ENCODE data around the gene AMN1.
"Not testable (repeated sequence)": the region's sequence is repeated elsewhere in the genome, so short reads cannot be mapped to it uniquely, and the experiment has no call there.

AMN1 gene

GRCh38 chr12:31732926-31733548 lies 4.2 kb upstream of the AMN1 start:
- DNase-seq, result peak in 1 of 4 experiments; percentile 15

DNA sequence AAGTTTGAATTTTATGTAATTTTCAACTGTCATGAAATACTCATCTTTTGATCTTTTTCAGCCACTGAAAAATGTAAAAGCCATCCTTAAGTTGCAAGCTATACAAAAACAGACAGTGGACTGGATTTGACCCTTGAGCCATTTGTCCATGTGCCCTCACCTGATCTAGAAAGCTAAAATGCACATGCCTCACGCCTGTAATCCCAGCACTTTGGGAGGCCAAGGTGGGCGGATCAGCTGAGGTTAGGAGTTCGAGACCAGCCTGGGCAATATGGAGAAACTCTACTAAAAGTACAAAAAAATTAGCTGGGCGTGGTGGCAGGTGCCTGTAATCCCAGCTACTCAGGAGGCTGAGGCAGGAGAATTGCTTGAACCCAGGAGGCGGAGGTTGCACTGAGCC lies 2.4 kb upstream of the AMN1 start:
- DNase-seq, result not testable (repeated sequence)

GRCh38 chr12:31729705-31730104 lies 884 bp upstream of the AMN1 start:
- DNase-seq, result no peak

- DNase-seq, result no peak
Observed at GRCh38 chr12:31728289-31728916, 418 bp downstream of the AMN1 start.

- no peak for DNase-seq
Observed at GRCh38 chr12:31727192-31727591, 1.6 kb downstream of the AMN1 start.

- no peak for DNase-seq
Observed at GRCh38 chr12:31726575-31726974, 2.2 kb downstream of the AMN1 start.

GRCh38 chr12:31724557-31724956 lies 4.3 kb downstream of the AMN1 start:
- DNase-seq, result no peak

GRCh38 chr12:31722580-31722979 lies 6.2 kb downstream of the AMN1 start:
- no peak for DNase-seq

- DNase-seq, result not testable (repeated sequence)
Observed at GRCh38 chr12:31718542-31719198, 10.2 kb downstream of the AMN1 start.

- DNase-seq, result not testable (repeated sequence)
Observed at GRCh38 chr12:31716998-31717397, 11.8 kb downstream of the AMN1 start.

DNA sequence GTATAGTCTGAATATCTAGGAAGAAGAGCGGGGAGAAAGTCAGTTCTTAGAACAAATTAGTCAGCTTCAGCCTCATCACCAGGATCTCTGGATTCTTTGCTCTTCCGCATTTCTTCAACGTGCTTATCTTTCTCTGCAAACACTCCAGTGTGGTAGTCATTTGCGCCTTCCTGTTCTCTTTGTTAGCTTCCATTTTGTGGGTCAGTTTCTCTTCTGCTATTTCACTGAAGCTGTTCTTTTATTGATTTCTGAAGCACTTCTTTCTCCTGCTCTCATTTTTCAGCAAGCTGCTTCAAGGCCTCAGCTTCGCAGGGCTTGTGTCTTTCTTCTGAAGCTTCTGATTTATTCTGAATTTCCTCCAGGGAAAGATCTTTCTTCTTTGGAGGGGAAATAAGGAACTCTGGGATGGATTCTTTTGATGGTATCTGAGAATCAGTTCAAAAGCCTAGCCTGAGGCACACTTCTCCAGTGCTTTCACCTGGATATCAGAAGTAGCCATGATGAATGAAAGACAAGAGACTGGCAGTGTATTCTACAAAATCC lies 13.5 kb downstream of the AMN1 start:
- DNase-seq, result no peak

DNA sequence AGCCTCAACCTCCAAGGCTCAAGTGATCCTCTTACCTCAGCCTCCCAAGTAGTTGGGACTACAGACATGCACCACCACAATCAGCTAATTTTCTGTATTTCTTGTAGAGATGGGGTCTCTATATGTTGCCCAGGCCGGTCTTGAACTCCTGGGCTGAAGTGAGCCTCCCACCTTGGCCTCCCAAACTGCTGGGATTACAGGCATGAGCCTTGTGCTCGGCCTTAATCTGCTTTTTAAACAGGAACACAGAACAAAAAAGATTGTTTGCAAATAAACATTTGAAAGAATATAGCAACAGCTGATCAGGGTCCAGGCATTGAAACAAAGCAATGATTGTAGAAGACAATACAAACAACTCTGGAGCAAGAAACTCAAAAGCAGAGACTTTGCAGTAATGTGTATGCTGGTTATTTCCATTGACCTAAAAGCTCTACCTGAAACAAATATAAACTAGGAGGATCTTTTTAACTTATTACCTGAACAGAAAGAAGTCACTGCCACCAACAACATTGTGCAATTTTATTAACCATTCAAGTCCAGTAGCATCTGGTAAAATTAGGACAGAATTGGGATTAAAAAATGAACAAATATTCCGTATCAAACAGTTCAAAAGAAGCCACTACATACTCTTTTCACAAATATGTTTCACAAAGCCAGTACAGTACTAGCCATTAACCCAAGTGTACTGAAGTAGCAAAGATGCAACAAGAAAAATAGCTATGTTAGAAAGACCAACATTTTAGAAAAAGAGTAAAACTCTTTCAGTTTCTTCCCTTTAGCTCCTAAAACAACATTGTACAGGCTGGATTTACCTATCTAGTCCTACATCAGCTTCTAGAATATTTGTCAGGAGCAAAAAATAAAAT lies 14.2 kb downstream of the AMN1 start:
- DNase-seq, result no peak

DNA sequence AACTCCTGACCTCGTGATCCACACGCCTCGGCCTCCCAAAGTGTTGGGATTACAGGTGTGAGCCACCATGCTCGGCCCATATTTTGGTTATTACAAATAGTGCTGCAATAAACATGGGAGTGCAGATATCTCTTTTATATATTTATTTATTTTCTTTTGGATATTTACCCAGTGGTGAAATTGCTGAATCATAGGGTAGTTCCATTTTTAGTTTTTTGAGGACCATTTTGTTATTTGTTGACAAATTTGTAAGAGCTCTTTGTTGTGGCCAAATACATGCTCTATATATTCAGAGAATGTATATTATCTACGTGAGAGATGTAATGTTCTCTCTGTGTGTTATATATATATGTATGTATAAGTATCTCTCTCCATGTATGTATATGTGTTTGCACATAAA lies 15.9 kb downstream of the AMN1 start:
- DNase-seq, result no peak

- no peak for DNase-seq
Observed at GRCh38 chr12:31710021-31710818, 18.6 kb downstream of the AMN1 start.

DNA sequence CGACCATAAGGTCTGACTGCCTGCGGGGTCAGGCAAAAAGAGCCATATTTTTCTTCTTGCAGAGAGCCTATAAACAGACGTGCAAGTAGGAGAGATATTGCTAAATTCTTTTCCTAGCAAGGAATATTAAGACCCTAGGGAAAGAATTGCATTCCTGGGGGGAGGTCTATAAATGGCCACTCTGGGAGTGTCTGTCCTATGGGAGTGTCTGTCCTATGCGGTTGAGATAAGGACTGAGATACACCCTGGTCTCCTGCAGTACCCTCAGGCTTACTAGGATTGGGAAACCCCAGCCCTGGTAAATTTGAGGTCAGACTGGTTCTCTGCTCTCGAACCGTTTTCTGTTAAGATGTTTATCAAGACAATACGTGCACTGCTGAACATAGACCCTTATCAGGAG lies 20.7 kb downstream of the AMN1 start:
- DNase-seq, result not testable (repeated sequence)

DNA sequence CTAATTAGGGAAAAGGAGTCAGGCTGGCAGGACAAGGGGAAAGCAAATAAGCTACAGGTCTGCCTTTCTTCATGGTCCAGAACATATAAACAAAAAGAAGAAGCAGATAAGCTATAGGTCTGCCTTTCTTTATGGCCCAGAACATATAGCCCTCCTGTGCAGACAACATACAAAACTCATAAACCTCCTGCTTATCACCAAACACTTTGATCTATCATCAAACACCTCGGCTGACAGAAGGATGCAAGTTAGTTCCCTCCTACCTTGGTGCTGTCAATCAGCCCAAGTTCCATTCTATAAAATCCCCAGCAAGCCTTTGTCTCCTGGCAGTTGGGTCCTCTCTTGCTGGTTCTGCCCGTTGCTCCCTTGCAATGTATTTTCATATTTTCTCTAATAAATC lies 23.2 kb downstream of the AMN1 start:
- DNase-seq, result no peak

DNA sequence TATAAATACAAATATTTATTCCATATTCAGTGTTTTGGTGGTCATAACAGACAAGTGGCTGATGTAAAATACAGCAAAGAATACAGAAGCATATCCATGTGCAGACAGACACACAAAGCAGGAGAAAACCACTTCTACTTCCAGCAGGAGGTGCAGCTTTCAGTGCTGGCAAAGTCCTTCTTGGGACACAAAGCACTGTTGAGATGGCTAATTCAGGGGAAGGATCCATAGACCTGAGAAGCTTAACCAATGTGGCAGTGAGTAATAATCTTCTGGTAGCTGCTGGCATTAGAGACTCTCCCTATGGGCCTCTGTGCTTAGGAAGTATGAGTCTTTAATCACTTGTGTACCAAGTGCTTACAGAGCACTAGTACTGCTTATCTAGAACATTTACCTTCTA lies 26.8 kb downstream of the AMN1 start:
- no peak for DNase-seq

DNA sequence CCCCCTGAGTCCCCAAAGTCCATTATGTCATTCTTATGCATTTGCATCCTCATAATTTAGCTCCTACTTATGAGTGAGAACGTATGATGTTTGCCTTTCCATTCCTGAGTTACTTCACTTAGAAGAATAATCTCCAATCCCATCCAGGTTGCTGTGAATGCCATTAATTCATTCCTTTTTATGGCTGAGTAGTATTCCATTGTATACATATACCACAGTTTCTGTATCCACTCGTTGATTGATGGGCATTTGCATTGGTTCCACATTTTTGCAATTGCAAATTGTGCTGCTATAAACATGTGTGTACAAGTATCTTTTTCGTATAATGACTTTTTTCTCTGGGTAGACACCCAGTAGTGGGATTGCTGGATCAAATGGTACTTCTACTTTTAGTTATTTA lies 38.9 kb downstream of the AMN1 start:
- DNase-seq, result not testable (repeated sequence)

DNA sequence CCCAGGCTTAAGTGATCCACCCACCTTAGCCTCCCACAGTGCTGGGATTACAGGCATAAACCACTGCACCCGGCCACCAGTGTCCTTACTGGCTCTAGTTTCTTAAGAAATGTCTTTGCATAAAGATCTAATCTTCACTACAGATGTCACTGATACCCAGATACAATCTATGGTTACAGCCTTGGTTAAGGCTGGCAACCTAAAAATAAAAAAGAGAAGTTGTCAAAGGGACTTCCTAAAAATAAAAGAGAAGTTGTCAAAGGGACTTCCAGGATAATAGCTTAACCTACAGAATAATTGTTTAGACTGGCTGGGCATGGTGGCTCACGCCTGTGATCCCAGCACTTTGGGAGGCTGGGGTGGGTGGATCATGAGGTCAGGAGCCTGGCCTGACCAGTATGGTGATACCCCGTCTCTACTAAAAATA lies 41.7 kb downstream of the AMN1 start:
- DNase-seq, result no peak

GRCh38 chr12:31685801-31686200 lies 43.0 kb downstream of the AMN1 start:
- no peak for DNase-seq

DNA sequence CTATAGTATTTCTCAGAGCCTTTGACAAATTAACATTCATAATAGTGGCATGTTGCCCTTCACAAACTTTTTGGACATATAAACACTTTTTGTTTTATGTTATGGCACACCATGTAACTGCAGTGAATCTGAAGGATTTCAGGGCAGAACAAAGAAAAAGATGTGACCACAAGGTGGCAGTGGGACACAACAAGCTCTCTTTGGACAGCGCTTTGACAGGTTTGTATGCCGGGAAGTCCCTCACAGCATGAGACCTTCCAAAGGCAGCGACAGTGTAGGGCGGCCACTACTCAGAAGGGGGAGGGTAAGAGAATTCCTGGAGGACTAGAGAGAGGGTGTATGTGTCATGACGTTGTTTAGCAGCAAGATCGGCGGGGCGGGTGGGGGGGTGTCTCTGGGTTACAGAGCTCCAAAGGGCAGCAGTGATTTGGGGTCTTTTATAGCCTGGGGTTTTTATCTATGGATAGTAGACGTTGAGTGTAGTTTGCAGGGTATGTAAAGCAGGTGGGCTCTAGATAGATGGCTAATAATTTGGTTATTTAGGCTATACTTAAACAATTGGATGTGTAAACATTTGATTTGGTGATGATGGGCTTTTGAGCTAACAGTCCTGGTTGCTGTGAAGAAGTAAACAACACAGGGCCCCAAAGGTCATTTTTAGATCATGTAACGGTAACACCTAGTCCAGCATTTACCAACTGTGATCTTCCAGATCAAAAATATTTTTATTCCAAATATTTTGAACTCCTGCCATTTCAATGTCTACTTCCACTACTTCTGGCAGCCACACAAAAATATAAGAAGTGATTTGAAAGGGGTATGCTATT lies 46.5 kb downstream of the AMN1 start:
- DNase-seq, result peak; percentile 19 to 33 (median 22)
